GM12878 (cell line): ENCODE results near the gene PPP2R5C. TPM values are rescaled to one million over a fixed set of nuclear protein-coding genes. Genes with fewer than 3 reads are reported as not detected.
A peak's percentile ranks its signal among the peaks of the same experiment; 100 is the strongest.

ENCODE experiments used
- ATAC-seq: fragments of 200-7000 bp; cut with Tn5 transposase; 3 replicates; pipeline ENCODE4 v1.9.1; 2020; ENCODE audit warnings: mild to moderate bottlenecking, moderate library complexity
- BruUV-seq: library from RNA; stranded (reverse); fragments of 400-500 nt; replicated peaks from 2 replicates; lab custom pipeline; 2021; lab: Mats Ljungman, UMichigan
- CTCF ChIA-PET: fragments of 300-600 bp; sonication (Branson Sonifier 250); formaldehyde crosslinking; extraction: SDS; loops from one replicate; lab custom pipeline; 2021; ENCODE audit warnings: inconsistent platforms; lab: Yijun Ruan, JAX
- POLR2A ChIA-PET: fragments of 350-600 bp; formaldehyde crosslinking; extraction: SDS; loops from one replicate; lab custom pipeline; 2021; ENCODE audit warnings: inconsistent platforms; lab: Charles Lee
- RAD21 ChIA-PET: fragments of 300-600 bp; sonication (Branson Sonifier 250); formaldehyde crosslinking; loops from one replicate; lab custom pipeline; 2023; ENCODE audit warnings: antibody characterized with exemption; ENCODE audit not compliant: unreplicated experiment; lab: Charles Lee
- SMC1A ChIA-PET: fragments of 300-600 bp; sonication (Branson Sonifier 250); formaldehyde crosslinking; loops from one replicate; lab custom pipeline; 2023; ENCODE audit not compliant: unreplicated experiment, uncharacterized antibody; lab: Charles Lee
- DNase-seq: peaks from one replicate; pipeline ENCODE4 v3.0.0-alpha.2; 2011; ENCODE audit warnings: low read depth, low spot score
- FAIRE-seq: peaks from 3 replicates; lab custom pipeline; 2011; peaks lifted over from hg19 to GRCh38; lab: Jason Lieb, UNC
- H2AFZ ChIP-seq: 2 replicates; pipeline ENCODE4 v1.6.0; 2011; ENCODE audit warnings: low read depth, low read length, control low read depth; ENCODE audit not compliant: control insufficient read depth
- H3K27ac ChIP-seq: 2 replicates; pipeline ENCODE4 v1.5.1; 2011; ENCODE audit warnings: control low read depth; ENCODE audit not compliant: control insufficient read depth, insufficient read depth
- H3K27me3 ChIP-seq, 2 experiments: replicated peaks in 1 of 2; 2 replicates each; pipeline versions ENCODE4 v1.6.0 to v1.6.1; 2011; ENCODE audit warnings: low read length in 1 of 2; ENCODE audit not compliant: control insufficient read depth in 2 of 2, insufficient read depth in 2 of 2
- H3K36me3 ChIP-seq, 2 experiments: 2 replicates each; pipeline ENCODE4 v1.5.1; 2011; ENCODE audit warnings: low read length in 1 of 2; ENCODE audit not compliant: control insufficient read depth in 2 of 2, insufficient read depth in 2 of 2
- H3K4me1 ChIP-seq: 2 replicates; pipeline ENCODE4 v1.6.1; 2011; ENCODE audit warnings: mild to moderate bottlenecking, low read length, moderate library complexity, mixed read lengths; ENCODE audit not compliant: control insufficient read depth, insufficient read depth
- H3K4me2 ChIP-seq: 2 replicates; pipeline ENCODE4 v1.6.0; 2011; ENCODE audit warnings: control low read depth; ENCODE audit not compliant: control insufficient read depth, insufficient read depth
- H3K4me3 ChIP-seq: fragments of 200-600 bp; sonication (generic); 2 replicates; pipeline ENCODE4 v1.5.1; 2016
- H3K79me2 ChIP-seq: 2 replicates; pipeline ENCODE4 v1.6.0; 2011; ENCODE audit warnings: low read length; ENCODE audit not compliant: control insufficient read depth, insufficient read depth
- H3K9ac ChIP-seq: 2 replicates; pipeline ENCODE4 v1.8.0; 2011; ENCODE audit warnings: low read length, control low read depth, mixed read lengths; ENCODE audit not compliant: control insufficient read depth, insufficient read depth
- H3K9me3 ChIP-seq: replicated peaks from 3 replicates; pipeline ENCODE4 v1.5.1; 2011; ENCODE audit warnings: mild to moderate bottlenecking, low read length; ENCODE audit not compliant: control insufficient read depth, insufficient read depth
- H4K20me1 ChIP-seq: 2 replicates; pipeline ENCODE4 v1.6.0; 2011; ENCODE audit not compliant: control insufficient read depth, insufficient read depth
- BRCA1 ChIP-seq: IDR thresholded peaks from 2 replicates; pipeline ENCODE4 v1.6.1; 2011; ENCODE audit warnings: low read depth, low read length, improper control_type of control experiment
- CREM ChIP-seq: IDR thresholded peaks from 2 replicates; pipeline ENCODE4 v1.6.1; 2014; ENCODE audit warnings: antibody characterized with exemption, low read depth
- DPF2 ChIP-seq: fragments of 450-650 bp; IDR thresholded peaks from 2 replicates; pipeline ENCODE4 v1.6.1; 2017; ENCODE audit warnings: mild to moderate bottlenecking
- GATAD2B ChIP-seq: fragments of 450-650 bp; conservative IDR thresholded peaks from 2 replicates; pipeline ENCODE4 v1.6.1; 2017; ENCODE audit warnings: low read depth, mild to moderate bottlenecking, moderate library complexity
- HCFC1 ChIP-seq: fragments of 150-350 bp; IDR thresholded peaks from 2 replicates; pipeline ENCODE4 v1.6.1; 2014; ENCODE audit warnings: low read length
- JUNB ChIP-seq: IDR thresholded peaks from 2 replicates; pipeline ENCODE4 v1.6.1; 2016; ENCODE audit warnings: antibody characterized with exemption, mild to moderate bottlenecking
- LARP7 ChIP-seq: fragments of 450-650 bp; IDR thresholded peaks from 2 replicates; pipeline ENCODE4 v1.6.1; 2017; ENCODE audit warnings: mild to moderate bottlenecking
- MYB ChIP-seq: fragments of 150-350 bp; IDR thresholded peaks from 2 replicates; pipeline ENCODE4 v1.6.1; 2014; ENCODE audit warnings: mild to moderate bottlenecking, low read depth, low read length, borderline replicate concordance
- NR2F1 ChIP-seq: fragments of 450-650 bp; conservative IDR thresholded peaks from 2 replicates; pipeline ENCODE4 v1.6.1; 2017; ENCODE audit warnings: mild to moderate bottlenecking
- POU2F2 ChIP-seq: IDR thresholded peaks from 3 replicates; pipeline ENCODE4 v1.6.1; 2011; ENCODE audit warnings: low read depth, mild to moderate bottlenecking, low read length, borderline replicate concordance
- RAD21 ChIP-seq: IDR thresholded peaks from 2 replicates; pipeline ENCODE4 v1.6.1; 2011; ENCODE audit warnings: mild to moderate bottlenecking, low read depth, low read length, moderate library complexity; ENCODE audit not compliant: insufficient read depth
- RELB ChIP-seq: fragments of 450-650 bp; IDR thresholded peaks from 2 replicates; pipeline ENCODE4 v1.6.1; 2017; ENCODE audit warnings: low read depth, mild to moderate bottlenecking, moderate library complexity
- SREBF1 ChIP-seq: IDR thresholded peaks from 2 replicates; pipeline ENCODE4 v1.6.1; 2012; ENCODE audit warnings: mild to moderate bottlenecking, low read length
- SREBF2 ChIP-seq: IDR thresholded peaks from 2 replicates; pipeline ENCODE4 v1.6.1; 2012; ENCODE audit warnings: mild to moderate bottlenecking, low read length
- STAT1 ChIP-seq: fragments of 450-650 bp; conservative IDR thresholded peaks from 2 replicates; pipeline ENCODE4 v1.6.1; 2014; ENCODE audit warnings: antibody characterized with exemption, mild to moderate bottlenecking
- TARDBP ChIP-seq: IDR thresholded peaks from 2 replicates; pipeline ENCODE4 v1.6.1; 2016; ENCODE audit warnings: borderline replicate concordance
- TBL1XR1 ChIP-seq: IDR thresholded peaks from 2 replicates; pipeline ENCODE4 v1.6.1; 2012; ENCODE audit warnings: low read depth, low read length, improper control_type of control experiment
- USF2 ChIP-seq: IDR thresholded peaks from 2 replicates; pipeline ENCODE4 v1.6.1; 2011; ENCODE audit warnings: low read depth, low read length, improper control_type of control experiment, borderline replicate concordance
- WRNIP1 ChIP-seq: IDR thresholded peaks from 2 replicates; pipeline ENCODE4 v1.6.1; 2011; ENCODE audit warnings: low read depth, low read length, improper control_type of control experiment, borderline replicate concordance
- WGBS: methylation state at CpG from one replicate; pipeline ENCODE4 v1.1.6; 2016; ENCODE audit warnings: low lambda C conversion rate; ENCODE audit not compliant: insufficient replicate concordance, insufficient coverage; ENCODE audit errors: missing lambda C conversion rate; 5-methylcytosine and 5-hydroxymethylcytosine counted together
- in situ Hi-C: fragments of 300-500 bp; cut with MboI; formaldehyde crosslinking; loops from 9 replicates; pipeline ENCODE4 v1.14.3; 2018; ENCODE audit warnings: mixed read lengths
- intact Hi-C: fragments of 100-400 bp; cut with micrococcal nuclease; formaldehyde crosslinking; loops from one replicate; pipeline ENCODE4 v1.14.2; 2022; ENCODE audit not compliant: unreplicated experiment
- polyA plus RNA-seq, 11 experiments: library from polyadenylated mRNA; depleted of rRNA in 4 of 11; unstranded in 6 of 11; stranded (reverse) in 5 of 11; fragments of >200 nt; fragmentation: Nextera tagmentation in 4 of 11; fragmentation: Illumina TruSeq in 1 of 11; extraction: Ambion mirVana in 4 of 11; extraction: Trizol in 1 of 11; gene quantifications; 1 replicate in 1 of 11; 2 replicates in 10 of 11; pipeline versions ENCODE4 v1.2.1 to v1.2.3, GENCODE V29; 2011 to 2016; ENCODE audit warnings: inconsistent platforms in 2 of 11, missing spikeins in 2 of 11, low read depth in 1 of 11
- total RNA-seq, 4 experiments: library from RNA; depleted of rRNA in 3 of 4; stranded (reverse); fragments of >200 nt in 3 of 4; fragmentation: Illumina TruSeq in 1 of 4; extraction: Trizol in 1 of 4; gene quantifications; 2 replicates each; pipeline versions ENCODE4 v1.2.1 to v1.2.3, GENCODE V29; 2013 to 2021
- TF ChIP-seq, protein P1 (sequence below): fragments of 150-350 bp; IDR thresholded peaks from 2 replicates; pipeline ENCODE4 v1.6.1; 2016; ENCODE audit warnings: low read depth, low read length

The PPP2R5C gene
- total and polyA plus RNA-seq, 10 of the 15 experiments (the other 5 are each of a cell fraction or from before 2014, with no cell fraction given) = 106 to 199 (median 144) TPM

DNA sequence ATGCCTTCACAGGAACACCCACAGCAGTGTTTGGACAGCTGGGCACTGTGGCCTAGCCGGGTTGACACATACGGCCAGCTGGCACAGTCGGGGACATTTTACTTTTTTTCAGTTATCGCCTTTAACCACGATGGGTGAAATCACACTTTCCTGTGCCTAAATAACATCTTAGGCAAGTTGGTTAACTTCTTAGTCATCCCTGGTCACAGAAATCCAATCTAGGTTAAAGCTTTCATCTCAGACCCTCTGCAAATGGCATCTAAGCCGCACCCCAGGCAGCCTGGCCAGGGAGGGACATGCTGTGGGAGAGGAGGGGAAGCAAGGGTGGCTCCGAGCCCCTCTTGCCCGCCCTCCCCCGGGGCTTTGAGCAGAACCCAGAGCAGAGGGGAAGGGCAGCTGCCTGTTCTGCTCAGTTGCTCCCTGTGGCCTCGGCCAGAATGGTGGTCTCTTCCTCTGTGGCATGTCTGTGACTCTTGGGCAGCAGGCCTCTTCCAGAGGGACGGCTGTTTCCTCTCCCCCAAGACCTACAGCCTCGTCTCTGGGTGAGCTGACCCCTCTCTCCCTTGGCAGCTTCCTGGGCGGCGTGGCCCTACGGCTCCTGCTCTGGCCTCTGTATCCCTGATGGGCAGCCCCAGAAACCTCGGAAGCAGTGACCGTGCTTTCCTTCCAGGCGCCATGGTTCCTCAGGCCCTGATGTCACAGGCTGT, 117.5 kb downstream of the PPP2R5C start:
- CTCF ChIA-PET = interaction anchor here (0.7 to 1.6 kb wide), 7 partner anchors 13 to 107 kb away, joined by 3 to 6 read pairs (median 4); no protein-coding TSS in a partner anchor
- POLR2A ChIA-PET = interaction anchor here (0.8 to 1.6 kb wide), 4 partner anchors 10 to 69 kb away, joined by 3 to 7 read pairs (median 4); no protein-coding TSS in a partner anchor
- H3K4me3 ChIP-seq = no peak overlapping the region
- peaks cover 13 to 16% of the 10 kb centered on the region in 2 experiments for H3K36me3 ChIP-seq
- intact Hi-C loops (loop anchor here (5.0 kb wide), 1 partner anchor 37 kb away; no protein-coding TSS in a partner anchor), in situ Hi-C loops (no loop called here)
- no peaks in the 10 kb centered on the region for H3K9me3 ChIP-seq
- ATAC-seq (peak; percentile 55), DNase-seq (no peak), FAIRE-seq (no peak)
- peaks cover 49% of the 10 kb centered on the region for H3K4me1 ChIP-seq
- SMC1A ChIA-PET = interaction anchor here (0.6 to 2.5 kb wide), 9 partner anchors 11 to 110 kb away, joined by 3 to 6 read pairs (median 3); no protein-coding TSS in a partner anchor
- no peak overlapping the region for H2AFZ ChIP-seq
- H4K20me1 ChIP-seq = no peaks in the 10 kb centered on the region; the same call in 1 of the 2 replicates
- peak overlapping the region; percentile 38 for H3K27ac ChIP-seq
- peak overlapping the region; percentile 10; the same call in 1 of the 2 replicates for H3K9ac ChIP-seq
- WGBS = 32% methylated on average over 17 of the region's 18 CpGs
- RAD21 ChIA-PET = interaction anchor here (1.3 to 2.8 kb wide), 3 partner anchors 18 to 69 kb away, joined by 3 to 10 read pairs (median 8); no protein-coding TSS in a partner anchor
- BruUV-seq = no TSS peak
- no peak overlapping the region; the same call in 1 of the 2 replicates for H3K4me2 ChIP-seq
- H3K79me2 ChIP-seq = peaks cover 53% of the 10 kb centered on the region
- H3K27me3 ChIP-seq = no peaks in the 10 kb centered on the region
- peak; percentile 62; the same call in 1 of the 2 replicates for TF ChIP-seq NR2F1
- no peak for TF ChIP-seq USF2
- TF ChIP-seq BRCA1 = no peak
- no peak for TF ChIP-seq TARDBP
- TF ChIP-seq MYB = no peak
- TF ChIP-seq GATAD2B = 0 out of 2 replicates have a peak, but pooled peaks have one; percentile 16
- TF ChIP-seq RAD21 = no peak
- TF ChIP-seq TBL1XR1 = no peak
- no peak for TF ChIP-seq STAT1
- no peak for TF ChIP-seq SREBF2
- TF ChIP-seq DPF2 = peak; percentile 67; the same call in 1 of the 2 replicates
- TF ChIP-seq CREM = no peak
- TF ChIP-seq HCFC1 = no peak
- TF ChIP-seq, protein P1, sequence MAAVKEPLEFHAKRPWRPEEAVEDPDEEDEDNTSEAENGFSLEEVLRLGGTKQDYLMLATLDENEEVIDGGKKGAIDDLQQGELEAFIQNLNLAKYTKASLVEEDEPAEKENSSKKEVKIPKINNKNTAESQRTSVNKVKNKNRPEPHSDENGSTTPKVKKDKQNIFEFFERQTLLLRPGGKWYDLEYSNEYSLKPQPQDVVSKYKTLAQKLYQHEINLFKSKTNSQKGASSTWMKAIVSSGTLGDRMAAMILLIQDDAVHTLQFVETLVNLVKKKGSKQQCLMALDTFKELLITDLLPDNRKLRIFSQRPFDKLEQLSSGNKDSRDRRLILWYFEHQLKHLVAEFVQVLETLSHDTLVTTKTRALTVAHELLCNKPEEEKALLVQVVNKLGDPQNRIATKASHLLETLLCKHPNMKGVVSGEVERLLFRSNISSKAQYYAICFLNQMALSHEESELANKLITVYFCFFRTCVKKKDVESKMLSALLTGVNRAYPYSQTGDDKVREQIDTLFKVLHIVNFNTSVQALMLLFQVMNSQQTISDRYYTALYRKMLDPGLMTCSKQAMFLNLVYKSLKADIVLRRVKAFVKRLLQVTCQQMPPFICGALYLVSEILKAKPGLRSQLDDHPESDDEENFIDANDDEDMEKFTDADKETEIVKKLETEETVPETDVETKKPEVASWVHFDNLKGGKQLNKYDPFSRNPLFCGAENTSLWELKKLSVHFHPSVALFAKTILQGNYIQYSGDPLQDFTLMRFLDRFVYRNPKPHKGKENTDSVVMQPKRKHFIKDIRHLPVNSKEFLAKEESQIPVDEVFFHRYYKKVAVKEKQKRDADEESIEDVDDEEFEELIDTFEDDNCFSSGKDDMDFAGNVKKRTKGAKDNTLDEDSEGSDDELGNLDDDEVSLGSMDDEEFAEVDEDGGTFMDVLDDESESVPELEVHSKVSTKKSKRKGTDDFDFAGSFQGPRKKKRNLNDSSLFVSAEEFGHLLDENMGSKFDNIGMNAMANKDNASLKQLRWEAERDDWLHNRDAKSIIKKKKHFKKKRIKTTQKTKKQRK = no peak
- no peak for TF ChIP-seq SREBF1
- TF ChIP-seq LARP7 = no peak
- TF ChIP-seq RELB = no peak
- no peak for TF ChIP-seq POU2F2
- TF ChIP-seq WRNIP1 = no peak
- peak; percentile 68 for TF ChIP-seq JUNB
